ENCODE data around the gene SH3BGR. TPM values are rescaled to one million over a fixed set of nuclear protein-coding genes. Genes with fewer than 3 reads are reported as not detected.

The SH3BGR gene
- total RNA-seq, 4 donors from 2014 or later: 1.1 to 6.6 (median 5.1) TPM; not detected in 1

GRCh38 chr21:39535646-39536437 lies 84.1 kb downstream of the SH3BGR start:
- TF ChIP-seq, protein P1, sequence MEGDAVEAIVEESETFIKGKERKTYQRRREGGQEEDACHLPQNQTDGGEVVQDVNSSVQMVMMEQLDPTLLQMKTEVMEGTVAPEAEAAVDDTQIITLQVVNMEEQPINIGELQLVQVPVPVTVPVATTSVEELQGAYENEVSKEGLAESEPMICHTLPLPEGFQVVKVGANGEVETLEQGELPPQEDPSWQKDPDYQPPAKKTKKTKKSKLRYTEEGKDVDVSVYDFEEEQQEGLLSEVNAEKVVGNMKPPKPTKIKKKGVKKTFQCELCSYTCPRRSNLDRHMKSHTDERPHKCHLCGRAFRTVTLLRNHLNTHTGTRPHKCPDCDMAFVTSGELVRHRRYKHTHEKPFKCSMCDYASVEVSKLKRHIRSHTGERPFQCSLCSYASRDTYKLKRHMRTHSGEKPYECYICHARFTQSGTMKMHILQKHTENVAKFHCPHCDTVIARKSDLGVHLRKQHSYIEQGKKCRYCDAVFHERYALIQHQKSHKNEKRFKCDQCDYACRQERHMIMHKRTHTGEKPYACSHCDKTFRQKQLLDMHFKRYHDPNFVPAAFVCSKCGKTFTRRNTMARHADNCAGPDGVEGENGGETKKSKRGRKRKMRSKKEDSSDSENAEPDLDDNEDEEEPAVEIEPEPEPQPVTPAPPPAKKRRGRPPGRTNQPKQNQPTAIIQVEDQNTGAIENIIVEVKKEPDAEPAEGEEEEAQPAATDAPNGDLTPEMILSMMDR (IDR thresholded peaks at IDR 0.05; ENCODE audit: low read depth): no peak

- TF ChIP-seq, protein P1 (IDR thresholded peaks at IDR 0.05; ENCODE audit: low read depth): no peak
These were observed 85.1 kb downstream of the SH3BGR start for GRCh38 chr21:39536835-39537234.

DNA sequence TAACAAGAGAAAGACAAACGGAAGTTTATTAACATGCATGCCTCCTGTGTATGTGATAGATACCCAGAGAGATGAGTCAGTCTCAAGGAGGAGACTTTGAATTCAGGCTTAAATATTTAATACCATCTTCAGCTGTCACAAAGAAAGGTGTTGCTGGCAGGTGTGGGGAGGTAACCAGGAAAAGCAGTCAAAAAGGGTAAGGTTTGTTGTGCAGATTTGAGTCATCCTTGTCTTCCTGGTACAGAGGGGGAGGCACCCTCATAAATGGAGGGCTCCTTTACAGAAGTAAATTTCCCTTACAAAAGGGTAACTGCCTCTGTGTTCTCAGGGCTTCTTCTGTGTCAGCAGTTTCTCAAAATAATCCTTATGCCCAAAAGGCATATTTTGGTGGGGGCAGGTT lies 85.8 kb downstream of the SH3BGR start:
- TF ChIP-seq, protein P1 (IDR thresholded peaks at IDR 0.05; ENCODE audit: low read depth): no peak

DNA sequence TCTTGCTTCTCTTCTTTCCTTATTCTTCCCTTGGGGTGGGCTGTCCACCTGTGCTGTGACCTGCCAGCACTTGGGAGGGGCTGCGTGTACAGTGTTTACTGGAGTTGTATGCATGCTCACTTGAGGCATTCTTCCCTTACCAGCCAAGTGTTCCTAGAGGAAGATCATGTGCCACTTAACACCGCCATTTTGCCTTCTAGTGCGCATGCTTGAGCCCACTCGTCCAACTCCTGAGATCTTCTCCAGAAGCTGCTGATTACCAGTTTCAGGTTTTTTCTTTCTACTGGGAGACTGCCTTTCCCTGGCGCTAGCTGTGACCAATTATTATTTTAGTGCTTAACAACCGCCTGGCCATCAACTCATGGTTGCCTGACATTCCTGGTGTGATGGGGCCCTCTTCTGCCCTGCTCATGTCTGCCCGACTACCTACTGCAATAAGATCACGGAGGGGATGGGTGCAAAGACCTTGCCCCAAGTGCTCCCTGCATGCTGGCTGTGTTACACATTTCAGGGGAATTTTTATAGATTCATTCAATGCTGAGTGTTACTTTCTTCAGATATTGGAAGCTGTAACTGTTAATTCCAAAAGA lies 86.8 kb downstream of the SH3BGR start:
- TF ChIP-seq, protein P1 (IDR thresholded peaks at IDR 0.05; ENCODE audit: low read depth): no peak

DNA sequence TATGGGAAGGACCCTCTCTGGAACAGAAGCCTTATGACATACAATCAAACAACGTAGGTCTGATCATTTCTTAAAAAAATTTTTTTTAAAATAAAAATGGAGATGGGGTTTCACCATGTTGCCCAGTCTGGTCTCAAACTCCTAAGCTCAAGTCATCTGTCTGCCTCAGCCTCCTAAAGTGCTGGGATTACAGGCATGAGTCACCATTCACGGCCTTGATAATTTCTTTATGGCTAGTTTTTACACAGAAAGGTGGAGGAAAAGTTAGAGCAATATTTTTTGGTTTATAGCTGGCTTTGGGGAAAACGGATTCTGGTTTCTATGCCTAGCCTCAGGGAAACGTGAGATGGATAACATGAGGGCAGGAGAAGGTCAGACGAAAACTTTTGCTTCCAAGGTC lies 91.0 kb downstream of the SH3BGR start:
- TF ChIP-seq, protein P1 (IDR thresholded peaks at IDR 0.05; ENCODE audit: low read depth): no peak

- TF ChIP-seq, protein P1 (IDR thresholded peaks at IDR 0.05; ENCODE audit: low read depth): no peak
These were observed 94.8 kb downstream of the SH3BGR start for GRCh38 chr21:39546522-39546921.

DNA sequence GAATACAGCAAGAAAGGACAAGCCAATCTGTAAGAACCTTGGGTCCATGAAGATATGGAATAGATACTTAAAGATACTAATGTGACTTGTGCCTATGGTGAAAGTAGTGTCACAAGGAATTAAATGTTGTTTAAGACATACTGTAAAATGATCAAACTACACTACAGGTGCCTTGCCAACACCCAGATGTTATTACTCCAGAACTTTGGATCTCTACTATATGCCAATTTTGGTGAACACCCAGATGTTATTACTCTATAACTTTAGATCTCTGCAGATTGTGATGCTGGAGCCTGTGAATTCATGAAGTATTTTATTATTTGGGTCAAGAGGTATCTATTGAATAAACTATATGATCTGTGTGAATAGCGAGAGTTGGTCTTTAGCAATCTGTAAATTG lies 101.1 kb downstream of the SH3BGR start:
- TF ChIP-seq, protein P1 (IDR thresholded peaks at IDR 0.05; ENCODE audit: low read depth): no peak

All from subcutaneous adipose tissue (tissue), 4 donors.